Astrocyte (in vitro differentiated cells and primary cell): ENCODE results near the gene KDM2B. TPM values are rescaled to one million over a fixed set of nuclear protein-coding genes. Genes with fewer than 3 reads are reported as not detected.

ENCODE experiments used
- DNase-seq: peaks from one replicate; pipeline ENCODE4 v3.0.0-alpha.2; 2010; ENCODE audit warnings: low read depth
- FAIRE-seq: peaks from 2 replicates; lab custom pipeline; 2011; peaks lifted over from hg19 to GRCh38; lab: Jason Lieb, UNC
- H2AFZ ChIP-seq: 2 replicates; pipeline ENCODE4 v1.6.0; 2012; ENCODE audit warnings: low read depth, low read length, inconsistent platforms
- H3K27ac ChIP-seq: 2 replicates; pipeline ENCODE4 v1.5.1; 2011; ENCODE audit warnings: low read depth, low read length, inconsistent platforms
- H3K27me3 ChIP-seq: 2 replicates; pipeline ENCODE4 v1.6.0; 2011; ENCODE audit warnings: low read length, inconsistent platforms; ENCODE audit not compliant: insufficient read depth
- H3K36me3 ChIP-seq: 2 replicates; pipeline ENCODE4 v1.5.1; 2011; ENCODE audit warnings: low read length, inconsistent platforms; ENCODE audit not compliant: insufficient read depth
- H3K4me1 ChIP-seq: 2 replicates; pipeline ENCODE4 v1.5.1; 2011; ENCODE audit warnings: low read length, inconsistent platforms; ENCODE audit not compliant: insufficient read depth
- H3K4me2 ChIP-seq: 2 replicates; pipeline ENCODE4 v1.6.0; 2012; ENCODE audit warnings: low read length, inconsistent platforms
- H3K4me3 ChIP-seq: 2 replicates; pipeline ENCODE4 v1.5.1; 2011; ENCODE audit warnings: low read depth, mild to moderate bottlenecking, low read length, inconsistent platforms; ENCODE audit not compliant: insufficient read depth
- H3K79me2 ChIP-seq: 2 replicates; pipeline ENCODE4 v1.6.0; 2012; ENCODE audit warnings: mild to moderate bottlenecking, low read length, inconsistent platforms; ENCODE audit not compliant: insufficient read depth
- H3K9ac ChIP-seq: 2 replicates; pipeline ENCODE4 v1.6.0; 2012; ENCODE audit warnings: mild to moderate bottlenecking, low read length, inconsistent platforms
- H3K9me3 ChIP-seq: 2 replicates; pipeline ENCODE4 v1.5.1; 2012; ENCODE audit warnings: low read depth, mild to moderate bottlenecking, low read length, inconsistent platforms; ENCODE audit not compliant: insufficient read depth
- H4K20me1 ChIP-seq: 2 replicates; pipeline ENCODE4 v1.6.0; 2012; ENCODE audit warnings: low read length, inconsistent platforms; ENCODE audit not compliant: insufficient read depth
- H3K27ac Mint-ChIP-seq: one replicate; pipeline ENCODE4 v1.8.0; 2021; ENCODE audit warnings: mild to moderate bottlenecking, mixed read lengths; ENCODE audit not compliant: unreplicated experiment
- H3K27me3 Mint-ChIP-seq: one replicate; pipeline ENCODE4 v1.8.0; 2021; ENCODE audit warnings: low read depth, mixed read lengths; ENCODE audit not compliant: unreplicated experiment
- H3K36me3 Mint-ChIP-seq: one replicate; pipeline ENCODE4 v1.8.0; 2021; ENCODE audit warnings: low read depth, mixed read lengths; ENCODE audit not compliant: unreplicated experiment
- H3K4me1 Mint-ChIP-seq: one replicate; pipeline ENCODE4 v1.8.0; 2021; ENCODE audit warnings: low read depth, mixed read lengths; ENCODE audit not compliant: unreplicated experiment
- H3K4me3 Mint-ChIP-seq: one replicate; pipeline ENCODE4 v1.8.0; 2021; ENCODE audit warnings: mild to moderate bottlenecking, moderate library complexity, mixed read lengths; ENCODE audit not compliant: unreplicated experiment
- H3K9me3 Mint-ChIP-seq: one replicate; pipeline ENCODE4 v1.8.0; 2021; ENCODE audit warnings: mild to moderate bottlenecking, mixed read lengths; ENCODE audit not compliant: unreplicated experiment
- CTCF ChIP-seq: IDR thresholded peaks from 2 replicates; pipeline ENCODE4 v1.5.1; 2011; ENCODE audit warnings: low read depth, mild to moderate bottlenecking, inconsistent platforms, low read length, moderate library complexity; ENCODE audit not compliant: insufficient read depth
- EZH2 ChIP-seq: IDR thresholded peaks from 2 replicates; pipeline ENCODE4 v1.6.1; 2012; ENCODE audit warnings: mild to moderate bottlenecking, low read length, inconsistent platforms; ENCODE audit not compliant: insufficient read depth
- total RNA-seq: library from RNA; stranded (reverse); gene quantifications from 2 replicates; pipeline ENCODE4 v1.2.1, GENCODE V29; 2021

The KDM2B gene
- total RNA-seq, 1 donor from 2014 or later, result 23.4 TPM

DNA sequence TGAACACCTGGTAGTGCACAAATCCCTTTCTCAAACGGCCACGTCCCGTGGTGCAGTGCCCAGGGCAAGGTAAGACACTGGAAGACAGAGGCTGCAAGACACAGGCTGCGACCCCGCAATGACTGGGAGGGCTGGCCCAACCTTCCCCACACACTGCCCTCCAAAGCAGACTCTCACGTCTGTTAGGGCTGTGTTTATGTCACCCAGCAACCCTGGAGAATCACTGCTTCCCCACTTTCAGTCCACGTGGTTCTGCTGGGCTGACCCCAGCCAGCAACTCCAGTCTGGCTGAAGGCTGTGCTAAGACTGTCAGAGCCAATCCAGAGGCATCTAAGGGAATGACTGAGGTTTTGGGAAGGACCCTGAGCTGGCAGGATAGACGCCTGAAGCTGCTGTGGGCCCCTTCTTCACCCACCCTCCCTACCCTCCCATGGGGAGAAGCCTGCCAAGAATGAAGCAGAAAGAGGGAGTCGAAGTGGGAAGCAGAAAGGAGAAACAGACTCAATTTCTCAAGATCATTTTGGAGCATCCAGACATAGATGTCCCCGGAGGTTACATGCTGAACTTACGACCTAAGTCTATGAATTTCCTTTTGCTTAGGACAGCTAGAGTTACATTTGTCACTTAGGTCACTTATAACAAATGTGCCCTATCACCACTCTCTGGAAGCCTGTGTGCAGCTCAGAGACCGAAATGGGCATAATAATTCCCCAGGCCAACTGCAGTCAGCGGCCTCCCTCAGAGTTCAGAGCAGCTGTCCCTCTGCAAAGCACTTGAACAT lies 11.7 kb downstream of the KDM2B start:
- no peak overlapping the region for H2AFZ ChIP-seq
- H3K27me3 ChIP-seq, result no peaks in the 10 kb centered on the region
- no peaks in the 10 kb centered on the region for H3K79me2 ChIP-seq
- DNase-seq, result no peak
- H3K4me1 ChIP-seq, result no peaks in the 10 kb centered on the region
- no peaks in the 10 kb centered on the region for H3K27me3 Mint-ChIP-seq
- peaks cover 4% of the 10 kb centered on the region for H3K36me3 ChIP-seq
- H3K4me1 Mint-ChIP-seq, result peaks cover 7% of the 10 kb centered on the region
- no peak overlapping the region for H3K27ac ChIP-seq
- TF ChIP-seq EZH2, result no peak
- no peak for TF ChIP-seq CTCF
- no peak for FAIRE-seq
- no peaks in the 10 kb centered on the region for H3K9me3 ChIP-seq
- no peak overlapping the region for H3K27ac Mint-ChIP-seq
- H3K4me2 ChIP-seq, result no peak overlapping the region
- H3K4me3 Mint-ChIP-seq, result no peak overlapping the region
- H3K9ac ChIP-seq, result no peak overlapping the region
- peaks cover 16% of the 10 kb centered on the region for H3K36me3 Mint-ChIP-seq
- no peak overlapping the region for H3K4me3 ChIP-seq
- H3K9me3 Mint-ChIP-seq, result no peaks in the 10 kb centered on the region
- no peaks in the 10 kb centered on the region for H4K20me1 ChIP-seq

DNA sequence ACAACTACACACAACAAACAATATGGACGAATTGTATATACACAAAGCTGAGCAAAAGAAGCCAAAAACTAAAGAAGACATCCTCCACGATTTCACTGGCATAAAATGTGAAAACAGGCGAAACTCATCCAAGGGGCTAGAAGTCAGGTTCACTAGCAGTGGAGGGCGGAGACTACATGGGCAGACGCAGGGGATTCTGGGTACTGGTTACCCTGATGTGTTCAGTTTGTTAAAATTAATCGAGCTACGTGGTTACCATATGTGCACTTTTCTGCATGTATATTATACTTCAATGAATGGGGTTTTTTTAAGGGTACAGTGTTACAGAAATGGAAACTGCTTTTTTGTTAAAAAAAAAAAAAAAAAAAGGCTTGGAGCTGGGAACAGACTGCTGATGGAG lies 12.3 kb downstream of the KDM2B start:
- Mint-ChIP-seq H3K9me3 (no peaks in the 10 kb centered on the region), H3K4me3 (peak overlapping the region; percentile 17), H3K27ac (no peak overlapping the region), H3K4me1 (peaks cover 7% of the 10 kb centered on the region), H3K36me3 (peaks cover 11% of the 10 kb centered on the region), H3K27me3 (no peaks in the 10 kb centered on the region)
- H3K4me1 ChIP-seq, result no peaks in the 10 kb centered on the region
- no peak overlapping the region for H2AFZ ChIP-seq
- FAIRE-seq, result no peak
- DNase-seq, result no peak
- H3K79me2 ChIP-seq, result no peaks in the 10 kb centered on the region
- TF ChIP-seq CTCF, result no peak
- TF ChIP-seq EZH2, result no peak
- no peak overlapping the region for H3K4me2 ChIP-seq
- no peak overlapping the region for H3K4me3 ChIP-seq
- H3K27me3 ChIP-seq, result no peaks in the 10 kb centered on the region
- H3K9me3 ChIP-seq, result no peaks in the 10 kb centered on the region
- no peaks in the 10 kb centered on the region for H4K20me1 ChIP-seq
- H3K36me3 ChIP-seq, result no peaks in the 10 kb centered on the region
- H3K27ac ChIP-seq, result no peak overlapping the region
- H3K9ac ChIP-seq, result no peak overlapping the region

DNA sequence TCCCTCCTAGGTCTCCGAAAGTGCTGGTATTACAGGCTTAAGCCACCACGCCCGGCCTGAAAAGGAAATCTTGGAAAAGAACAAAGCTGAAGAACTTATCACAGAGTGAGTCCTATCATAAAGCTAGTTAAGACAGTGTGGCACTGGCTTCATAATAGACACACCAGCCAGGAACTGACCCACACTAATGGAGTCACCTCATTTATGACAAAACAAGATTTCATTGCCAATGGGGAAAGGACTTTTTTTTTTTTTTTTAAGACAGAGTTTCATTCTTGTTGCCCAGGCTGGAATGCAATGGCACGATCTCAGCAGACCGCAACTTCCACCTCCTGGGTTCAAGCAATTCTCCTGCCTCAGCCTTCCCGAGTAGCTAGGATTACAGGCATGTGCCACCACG lies 15.7 kb downstream of the KDM2B start:
- H3K36me3 Mint-ChIP-seq, result peaks cover 2% of the 10 kb centered on the region
- Histone ChIP-seq H3K27me3 (no peaks in the 10 kb centered on the region), H3K9me3 (no peaks in the 10 kb centered on the region), H3K9ac (no peak overlapping the region), H3K36me3 (no peaks in the 10 kb centered on the region), H3K79me2 (no peaks in the 10 kb centered on the region), H2AFZ (no peak overlapping the region), H3K4me1 (no peaks in the 10 kb centered on the region), H3K4me2 (no peak overlapping the region), H4K20me1 (no peaks in the 10 kb centered on the region), H3K4me3 (no peak overlapping the region), H3K27ac (no peak overlapping the region)
- peaks cover 4% of the 10 kb centered on the region for H3K4me1 Mint-ChIP-seq
- no peak for DNase-seq
- no peaks in the 10 kb centered on the region for H3K9me3 Mint-ChIP-seq
- no peak overlapping the region for H3K4me3 Mint-ChIP-seq
- no peaks in the 10 kb centered on the region for H3K27me3 Mint-ChIP-seq
- TF ChIP-seq CTCF (no peak), EZH2 (no peak)
- FAIRE-seq, result no peak
- H3K27ac Mint-ChIP-seq, result no peak overlapping the region
